H1 (cell line): ENCODE data around the gene IL31RA. TPM values are rescaled to one million over a fixed set of nuclear protein-coding genes. Genes with fewer than 3 reads are reported as not detected.

Experiments
- BACH1 ChIP-seq: IDR thresholded peaks from 2 replicates; pipeline ENCODE4 v1.6.1; 2012; ENCODE audit warnings: low read length, improper control_type of control experiment
- EZH2 ChIP-seq: fragments of 200-600 bp; sonication (generic); IDR thresholded peaks from 2 replicates; pipeline ENCODE4 v1.7.1; 2012; ENCODE audit warnings: low read depth, mild to moderate bottlenecking, moderate library complexity, low read length, inconsistent platforms; ENCODE audit not compliant: severe bottlenecking
- POU5F1 ChIP-seq: IDR thresholded peaks from 2 replicates; pipeline ENCODE4 v1.6.1; 2011; ENCODE audit warnings: low read depth, mild to moderate bottlenecking, low read length, moderate library complexity
- RAD21 ChIP-seq, 2 experiments: IDR thresholded peaks in 1 of 2; conservative IDR thresholded peaks in 1 of 2; 2 replicates each; pipeline ENCODE4 v1.6.1; 2011; ENCODE audit warnings: low read depth in 2 of 2, low read length in 2 of 2, improper control_type of control experiment in 1 of 2, inconsistent platforms in 1 of 2, mild to moderate bottlenecking in 1 of 2, moderate library complexity in 1 of 2
- SIRT6 ChIP-seq: IDR thresholded peaks from one replicate; pipeline ENCODE4 v1.7.1; 2012; ENCODE audit warnings: low read length, inconsistent platforms
- TCF12 ChIP-seq: IDR thresholded peaks from 2 replicates; pipeline ENCODE4 v1.6.1; 2011; ENCODE audit warnings: low read depth, mild to moderate bottlenecking, low read length
- polyA plus RNA-seq, 7 experiments: library from polyadenylated mRNA; depleted of rRNA in 3 of 7; stranded (reverse) in 5 of 7; unstranded in 2 of 7; fragments of >200 nt in 5 of 7; fragments of 200-250 nt in 2 of 7; gene quantifications; 1 replicate in 5 of 7; 2 replicates in 1 of 7; 4 replicates in 1 of 7; pipeline versions ENCODE4 v1.2.1 to v1.2.3, GENCODE V29; 2011 to 2013; ENCODE audit warnings: missing spikeins in 2 of 7, mixed read lengths in 2 of 7
- total RNA-seq: library from RNA; stranded (reverse); fragmentation: NEBNext Ultra II Directional; extraction: Animal tissue kit (Norgen Biotek cat#: 25700); gene quantifications from 2 replicates; pipeline ENCODE4 v1.2.1, GENCODE V29; 2021

IL31RA gene
- total and polyA plus RNA-seq, 2 of the 8 experiments (the other 6 are each of a cell fraction or from before 2014, with no cell fraction given), result not detected

- TF ChIP-seq TCF12 (no peak), POU5F1 (no peak), SIRT6 (no peak), BACH1 (no peak), RAD21 (IDR thresholded peaks at IDR 0.05 in 1 of 2, conservative IDR thresholded peaks at IDR 0.05 in 1 of 2; ENCODE audit: low read depth in 2 of 2, low read length in 2 of 2) (no peak), EZH2 (no peak)
Observed at GRCh38 chr5:55923177-55923771, 72.1 kb downstream of the IL31RA start (continued).
